ENCODE measurements around the gene MRPL24.

Gene MRPL24

GRCh38 chr1:156697481-156697880, 43.4 kb downstream of the MRPL24 start:
- Histone ChIP-seq H3K9me2 (replicated peaks; ENCODE audit: insufficient read depth, low read length) (no peaks in the 10 kb centered on the region), H3K79me2 (ENCODE audit: insufficient read depth, low read length) (no peaks in the 10 kb centered on the region), H3K36me3 (ENCODE audit: low read length) (no peaks in the 10 kb centered on the region), H3K4me3 (ENCODE audit: insufficient read depth, low read length, poor library complexity, severe bottlenecking) (no peak overlapping the region), H3K4me2 (ENCODE audit: low read depth, low read length, poor library complexity, severe bottlenecking) (no peak overlapping the region), H4K20me1 (ENCODE audit: low read depth, low read length) (no peaks in the 10 kb centered on the region), H3F3A (ENCODE audit: insufficient read depth) (no peaks in the 10 kb centered on the region), H3K27me3 (ENCODE audit: low read length) (no peaks in the 10 kb centered on the region), H2AFZ (ENCODE audit: low read depth, low read length, severe bottlenecking) (no peak overlapping the region), H3K9ac (ENCODE audit: low read length) (no peak overlapping the region), H3K9me3 (ENCODE audit: insufficient read depth, low read length) (no peaks in the 10 kb centered on the region), H3K27ac (ENCODE audit: low read depth, low read length) (no peak overlapping the region)
- TF ChIP-seq, protein P1, sequence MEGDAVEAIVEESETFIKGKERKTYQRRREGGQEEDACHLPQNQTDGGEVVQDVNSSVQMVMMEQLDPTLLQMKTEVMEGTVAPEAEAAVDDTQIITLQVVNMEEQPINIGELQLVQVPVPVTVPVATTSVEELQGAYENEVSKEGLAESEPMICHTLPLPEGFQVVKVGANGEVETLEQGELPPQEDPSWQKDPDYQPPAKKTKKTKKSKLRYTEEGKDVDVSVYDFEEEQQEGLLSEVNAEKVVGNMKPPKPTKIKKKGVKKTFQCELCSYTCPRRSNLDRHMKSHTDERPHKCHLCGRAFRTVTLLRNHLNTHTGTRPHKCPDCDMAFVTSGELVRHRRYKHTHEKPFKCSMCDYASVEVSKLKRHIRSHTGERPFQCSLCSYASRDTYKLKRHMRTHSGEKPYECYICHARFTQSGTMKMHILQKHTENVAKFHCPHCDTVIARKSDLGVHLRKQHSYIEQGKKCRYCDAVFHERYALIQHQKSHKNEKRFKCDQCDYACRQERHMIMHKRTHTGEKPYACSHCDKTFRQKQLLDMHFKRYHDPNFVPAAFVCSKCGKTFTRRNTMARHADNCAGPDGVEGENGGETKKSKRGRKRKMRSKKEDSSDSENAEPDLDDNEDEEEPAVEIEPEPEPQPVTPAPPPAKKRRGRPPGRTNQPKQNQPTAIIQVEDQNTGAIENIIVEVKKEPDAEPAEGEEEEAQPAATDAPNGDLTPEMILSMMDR (IDR thresholded peaks at IDR 0.05; ENCODE audit: insufficient read depth, low read length, poor library complexity, severe bottlenecking) = no peak
- TF ChIP-seq EZH2phosphoT487 (conservative IDR thresholded peaks at IDR 0.05; ENCODE audit: low read length) = no peak

DNA sequence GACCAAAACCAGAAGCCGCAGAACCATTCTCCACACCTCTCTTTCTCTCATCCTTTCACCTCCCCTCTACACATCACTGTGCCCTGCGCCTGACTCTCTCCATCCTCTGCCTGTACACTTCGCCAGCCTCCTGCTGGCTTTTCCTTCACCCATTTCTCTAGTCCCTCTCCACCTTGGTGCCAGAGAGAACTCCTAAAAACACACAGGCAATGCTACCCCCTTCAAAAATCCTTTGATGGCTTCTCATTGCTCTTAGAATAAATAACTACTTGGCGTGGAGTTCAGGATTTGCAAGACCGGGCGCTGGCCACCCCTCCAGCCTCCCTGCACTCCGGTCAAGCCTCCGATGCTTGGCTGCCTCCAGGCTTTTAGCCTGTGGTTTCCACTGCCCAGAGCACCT, 44.1 kb downstream of the MRPL24 start:
- TF ChIP-seq EZH2phosphoT487 (conservative IDR thresholded peaks at IDR 0.05; ENCODE audit: low read length) = no peak
- TF ChIP-seq, protein P1 (IDR thresholded peaks at IDR 0.05; ENCODE audit: insufficient read depth, low read length, poor library complexity, severe bottlenecking) = no peak
- Histone ChIP-seq H4K20me1 (ENCODE audit: low read depth, low read length) (no peaks in the 10 kb centered on the region), H3K27ac (ENCODE audit: low read depth, low read length) (no peak overlapping the region), H3K4me3 (ENCODE audit: insufficient read depth, low read length, poor library complexity, severe bottlenecking) (no peak overlapping the region), H3K4me2 (ENCODE audit: low read depth, low read length, poor library complexity, severe bottlenecking) (no peak overlapping the region), H2AFZ (ENCODE audit: low read depth, low read length, severe bottlenecking) (no peak overlapping the region), H3K9me2 (replicated peaks; ENCODE audit: insufficient read depth, low read length) (no peaks in the 10 kb centered on the region), H3F3A (ENCODE audit: insufficient read depth) (no peaks in the 10 kb centered on the region), H3K27me3 (ENCODE audit: low read length) (no peaks in the 10 kb centered on the region), H3K9me3 (ENCODE audit: insufficient read depth, low read length) (no peaks in the 10 kb centered on the region), H3K36me3 (ENCODE audit: low read length) (no peaks in the 10 kb centered on the region), H3K79me2 (ENCODE audit: insufficient read depth, low read length) (no peaks in the 10 kb centered on the region), H3K9ac (ENCODE audit: low read length) (no peak overlapping the region)

DNA sequence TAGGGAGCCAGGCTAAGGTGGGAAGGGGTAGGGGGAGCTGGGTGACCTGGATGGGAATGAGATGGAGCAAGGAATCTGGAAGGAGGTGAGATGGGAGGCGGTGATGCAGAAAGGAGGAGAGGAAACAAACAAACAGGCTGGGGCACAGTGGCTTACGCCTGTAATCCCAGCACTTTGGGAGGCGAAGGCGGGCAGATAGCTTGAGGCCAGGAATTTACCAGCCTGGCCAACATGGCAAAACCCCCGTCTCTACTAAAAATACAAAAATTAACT, 46.3 kb downstream of the MRPL24 start:
- Histone ChIP-seq H3F3A (ENCODE audit: insufficient read depth) (no peaks in the 10 kb centered on the region), H3K9me2 (replicated peaks; ENCODE audit: insufficient read depth, low read length) (no peaks in the 10 kb centered on the region), H3K27ac (ENCODE audit: low read depth, low read length) (no peak overlapping the region), H3K27me3 (ENCODE audit: low read length) (no peaks in the 10 kb centered on the region), H3K9me3 (ENCODE audit: insufficient read depth, low read length) (no peaks in the 10 kb centered on the region), H3K9ac (ENCODE audit: low read length) (no peak overlapping the region), H4K20me1 (ENCODE audit: low read depth, low read length) (no peaks in the 10 kb centered on the region), H3K79me2 (ENCODE audit: insufficient read depth, low read length) (no peaks in the 10 kb centered on the region), H3K4me2 (ENCODE audit: low read depth, low read length, poor library complexity, severe bottlenecking) (no peak overlapping the region), H3K36me3 (ENCODE audit: low read length) (no peaks in the 10 kb centered on the region), H2AFZ (ENCODE audit: low read depth, low read length, severe bottlenecking) (no peak overlapping the region), H3K4me3 (ENCODE audit: insufficient read depth, low read length, poor library complexity, severe bottlenecking) (no peak overlapping the region)
- TF ChIP-seq EZH2phosphoT487 (conservative IDR thresholded peaks at IDR 0.05; ENCODE audit: low read length) = no peak
- TF ChIP-seq, protein P1 (IDR thresholded peaks at IDR 0.05; ENCODE audit: insufficient read depth, low read length, poor library complexity, severe bottlenecking) = no peak
